ENCODE results near the gene NRG4.
A peak's percentile ranks its signal among the peaks of the same experiment; 100 is the strongest.
"Not testable (repeated sequence)": the region's sequence is repeated elsewhere in the genome, so short reads cannot be mapped to it uniquely, and the experiment has no call there.

NRG4 gene

DNA sequence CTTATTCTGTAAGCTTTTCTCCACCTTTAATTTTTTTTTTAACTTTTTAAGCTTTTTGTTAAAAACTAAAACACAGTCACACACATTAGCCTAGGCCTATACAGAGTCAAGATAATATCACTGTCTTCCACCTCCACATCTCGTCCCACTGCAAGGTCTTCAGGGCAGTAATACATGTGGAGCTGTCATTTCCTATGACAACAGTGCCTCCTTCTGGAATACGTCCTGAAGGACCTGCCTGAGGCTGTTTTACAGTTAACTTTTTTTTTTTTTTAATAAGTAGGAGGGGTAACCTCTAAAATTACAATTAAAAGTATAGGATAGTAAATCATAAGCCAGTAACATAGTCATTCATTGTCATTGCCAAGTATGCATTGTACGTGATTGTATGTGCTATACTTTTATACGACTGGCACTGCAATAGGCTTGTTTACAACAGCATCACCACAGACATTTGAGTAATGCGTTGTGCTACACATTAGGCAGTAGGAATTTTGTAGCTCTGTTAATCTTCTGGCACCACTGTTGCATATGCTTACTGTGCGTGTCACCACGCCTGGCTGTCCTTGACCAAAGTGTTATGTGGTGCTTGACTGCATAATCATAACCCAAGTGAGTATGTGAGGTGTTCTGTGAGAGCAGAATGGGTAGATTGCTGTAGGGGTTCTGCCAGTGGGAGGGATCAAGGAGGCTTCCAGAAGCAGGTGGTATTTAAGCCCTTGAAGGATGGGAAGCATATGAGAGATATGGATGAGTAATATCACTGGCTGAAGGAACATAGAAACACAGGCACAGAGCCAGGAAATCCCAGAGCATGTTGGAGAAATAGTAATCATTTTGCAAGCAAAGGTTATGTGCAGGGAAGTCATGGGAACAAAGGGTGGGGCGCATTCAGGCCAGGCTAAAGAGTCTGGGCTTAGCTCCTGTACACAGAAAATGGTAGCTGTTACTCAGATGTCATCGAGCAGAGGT lies 90.2 kb downstream of the NRG4 start:
- no peak overlapping the region for H3K4me3 ChIP-seq (ENCODE audit: low read depth, low read length)
- H3K36me3 ChIP-seq = peaks cover 68% of the 10 kb centered on the region
- no peak overlapping the region for H3K27ac ChIP-seq
- H3K27me3 ChIP-seq (ENCODE audit: insufficient read depth, low read depth, severe bottlenecking) = no peaks in the 10 kb centered on the region
- peak; percentile 63 for DNase-seq
- TF ChIP-seq, protein P1, sequence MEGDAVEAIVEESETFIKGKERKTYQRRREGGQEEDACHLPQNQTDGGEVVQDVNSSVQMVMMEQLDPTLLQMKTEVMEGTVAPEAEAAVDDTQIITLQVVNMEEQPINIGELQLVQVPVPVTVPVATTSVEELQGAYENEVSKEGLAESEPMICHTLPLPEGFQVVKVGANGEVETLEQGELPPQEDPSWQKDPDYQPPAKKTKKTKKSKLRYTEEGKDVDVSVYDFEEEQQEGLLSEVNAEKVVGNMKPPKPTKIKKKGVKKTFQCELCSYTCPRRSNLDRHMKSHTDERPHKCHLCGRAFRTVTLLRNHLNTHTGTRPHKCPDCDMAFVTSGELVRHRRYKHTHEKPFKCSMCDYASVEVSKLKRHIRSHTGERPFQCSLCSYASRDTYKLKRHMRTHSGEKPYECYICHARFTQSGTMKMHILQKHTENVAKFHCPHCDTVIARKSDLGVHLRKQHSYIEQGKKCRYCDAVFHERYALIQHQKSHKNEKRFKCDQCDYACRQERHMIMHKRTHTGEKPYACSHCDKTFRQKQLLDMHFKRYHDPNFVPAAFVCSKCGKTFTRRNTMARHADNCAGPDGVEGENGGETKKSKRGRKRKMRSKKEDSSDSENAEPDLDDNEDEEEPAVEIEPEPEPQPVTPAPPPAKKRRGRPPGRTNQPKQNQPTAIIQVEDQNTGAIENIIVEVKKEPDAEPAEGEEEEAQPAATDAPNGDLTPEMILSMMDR (IDR thresholded peaks at IDR 0.05; ENCODE audit: low read depth, low read length) = peak; percentile 50
- no peaks in the 10 kb centered on the region for H3K9me3 ChIP-seq (ENCODE audit: severe bottlenecking)

DNA sequence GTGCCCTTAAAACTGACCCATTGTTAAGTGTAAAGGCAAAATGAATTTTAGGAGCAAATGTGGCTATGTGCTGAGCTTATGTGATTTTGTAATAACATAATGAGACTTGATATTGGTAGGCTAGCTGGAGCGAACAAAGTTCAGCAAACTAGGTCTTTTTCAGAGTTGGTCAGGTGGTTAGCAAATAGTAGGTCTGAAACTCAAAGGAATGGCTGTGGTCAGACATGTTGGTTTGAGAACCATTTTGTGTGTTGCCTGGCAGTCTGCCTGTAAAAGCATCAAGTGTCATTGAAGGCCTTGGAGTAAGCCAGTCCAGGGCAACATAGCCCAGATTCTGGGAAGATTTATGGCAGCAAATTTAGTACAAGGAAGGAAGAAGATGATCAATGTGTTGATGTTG lies 92.1 kb downstream of the NRG4 start:
- TF ChIP-seq, protein P1 (IDR thresholded peaks at IDR 0.05; ENCODE audit: low read depth, low read length) = no peak
- peaks cover 69% of the 10 kb centered on the region for H3K36me3 ChIP-seq
- no peaks in the 10 kb centered on the region for H3K9me3 ChIP-seq (ENCODE audit: severe bottlenecking)
- H3K4me3 ChIP-seq (ENCODE audit: low read depth, low read length) = no peak overlapping the region
- no peaks in the 10 kb centered on the region for H3K27me3 ChIP-seq (ENCODE audit: insufficient read depth, low read depth, severe bottlenecking)
- no peak overlapping the region for H3K27ac ChIP-seq
- no peak for DNase-seq

DNA sequence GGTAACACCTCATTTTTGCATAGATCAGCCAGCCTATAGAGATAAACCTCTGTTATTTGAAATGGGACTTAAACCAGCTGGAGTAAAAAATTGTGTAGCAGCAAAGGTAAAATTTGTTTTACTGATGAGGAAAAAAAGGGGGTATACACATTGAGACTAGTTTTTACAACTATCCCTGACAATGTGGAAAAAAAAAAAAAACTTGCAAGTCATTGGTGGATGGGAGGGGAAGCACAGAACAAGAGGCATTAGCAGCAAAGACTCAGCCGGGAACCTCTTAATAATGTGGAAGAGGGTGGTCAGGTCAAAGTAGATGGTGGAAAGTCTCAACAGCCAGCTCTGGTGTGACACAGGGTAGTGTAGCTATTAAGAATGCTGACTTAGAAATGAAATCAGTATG lies 94.1 kb downstream of the NRG4 start:
- H3K9me3 ChIP-seq (ENCODE audit: severe bottlenecking) = no peaks in the 10 kb centered on the region
- TF ChIP-seq, protein P1 (IDR thresholded peaks at IDR 0.05; ENCODE audit: low read depth, low read length) = no peak
- peaks cover 81% of the 10 kb centered on the region for H3K36me3 ChIP-seq
- no peak for DNase-seq
- no peak overlapping the region for H3K27ac ChIP-seq
- H3K4me3 ChIP-seq (ENCODE audit: low read depth, low read length) = no peak overlapping the region
- H3K27me3 ChIP-seq (ENCODE audit: insufficient read depth, low read depth, severe bottlenecking) = no peaks in the 10 kb centered on the region

DNA sequence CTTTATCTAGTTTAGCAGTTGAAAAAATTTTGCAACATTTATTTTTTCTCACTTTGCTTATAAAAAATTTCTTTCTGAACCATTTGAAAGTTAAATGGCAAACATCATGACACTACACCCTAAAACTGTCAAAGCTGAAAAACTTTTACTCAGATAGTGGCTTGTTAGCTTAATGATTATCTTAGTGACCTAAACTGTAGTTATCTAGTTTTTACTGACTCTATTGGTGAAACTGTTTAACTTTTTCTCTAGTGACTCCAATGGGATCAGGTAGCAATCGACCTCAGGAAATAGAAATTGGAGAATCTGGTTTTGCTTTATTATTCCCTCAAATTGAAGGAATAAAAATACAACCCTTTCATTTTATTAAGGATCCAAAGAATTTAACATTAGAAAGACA lies 95.2 kb downstream of the NRG4 start:
- Histone ChIP-seq H3K27ac (no peak overlapping the region), H3K4me3 (ENCODE audit: low read depth, low read length) (no peak overlapping the region), H3K36me3 (peaks cover 75% of the 10 kb centered on the region), H3K9me3 (ENCODE audit: severe bottlenecking) (no peaks in the 10 kb centered on the region), H3K27me3 (ENCODE audit: insufficient read depth, low read depth, severe bottlenecking) (no peaks in the 10 kb centered on the region)
- TF ChIP-seq, protein P1 (IDR thresholded peaks at IDR 0.05; ENCODE audit: low read depth, low read length) = no peak
- no peak for DNase-seq

DNA sequence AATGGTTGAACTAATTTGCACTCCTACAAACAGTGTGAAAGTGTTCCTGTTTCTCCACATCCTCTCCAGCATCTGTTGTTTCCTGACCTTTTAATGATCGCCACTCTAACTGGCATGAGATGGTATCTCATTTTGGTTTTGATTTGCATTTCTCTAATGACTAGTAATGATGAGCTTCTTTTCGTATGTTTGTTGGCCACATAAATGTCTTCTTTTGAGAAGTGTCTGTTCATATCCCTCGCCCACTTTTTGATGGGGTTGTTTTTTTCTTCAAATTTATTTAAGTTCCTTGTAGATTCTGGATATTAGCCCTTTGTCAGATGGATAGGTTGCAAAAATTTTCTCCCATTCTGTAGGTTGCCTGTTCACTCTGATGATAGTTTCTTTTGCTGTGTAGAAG lies 101.9 kb downstream of the NRG4 start:
- H3K27me3 ChIP-seq (ENCODE audit: insufficient read depth, low read depth, severe bottlenecking); H3K27ac ChIP-seq; H3K4me3 ChIP-seq (ENCODE audit: low read depth, low read length); DNase-seq; H3K9me3 ChIP-seq (ENCODE audit: severe bottlenecking): not testable (repeated sequence)
- peaks cover 72% of the 10 kb centered on the region for H3K36me3 ChIP-seq

DNA sequence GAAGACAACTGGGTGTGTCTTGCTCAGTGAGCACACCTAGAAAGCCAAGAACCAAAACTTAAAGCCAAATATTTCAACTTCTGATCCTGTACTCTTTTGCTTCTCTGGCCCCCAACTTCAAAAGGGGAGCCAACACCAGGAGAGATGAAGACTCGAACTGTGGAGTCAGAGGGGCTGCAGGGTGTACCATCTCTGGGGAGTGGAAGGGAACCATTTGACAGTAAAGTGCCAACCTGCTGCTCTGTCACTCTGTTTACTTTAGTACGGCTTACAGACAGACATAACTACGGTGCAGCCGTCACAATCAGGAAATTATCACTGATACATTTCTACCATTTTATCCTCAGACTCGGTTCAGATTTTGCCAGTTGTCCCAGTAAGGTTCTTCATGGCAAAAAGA lies 107.0 kb downstream of the NRG4 start:
- Histone ChIP-seq H3K9me3 (ENCODE audit: severe bottlenecking) (no peaks in the 10 kb centered on the region), H3K27ac (no peak overlapping the region), H3K36me3 (peaks cover 60% of the 10 kb centered on the region), H3K4me3 (ENCODE audit: low read depth, low read length) (no peak overlapping the region), H3K27me3 (ENCODE audit: insufficient read depth, low read depth, severe bottlenecking) (no peaks in the 10 kb centered on the region)
- no peak for DNase-seq
- TF ChIP-seq, protein P1 (IDR thresholded peaks at IDR 0.05; ENCODE audit: low read depth, low read length) = no peak
